BE2C (cell line): Measurements from ENCODE around the gene NBAS.

Source experiments
- DNase-seq: peaks from one replicate; pipeline ENCODE4 v3.0.0-alpha.2; 2020
- H3K27me3 ChIP-seq: fragments of 250-450 bp; sonication (Bioruptor Pico); 2 replicates; pipeline ENCODE4 v1.5.1; 2020; ENCODE audit warnings: mild to moderate bottlenecking
- H3K36me3 ChIP-seq: fragments of 250-450 bp; sonication (Bioruptor Pico); 2 replicates; pipeline ENCODE4 v1.5.1; 2020; ENCODE audit warnings: mild to moderate bottlenecking
- H3K4me1 ChIP-seq: fragments of 250-450 bp; sonication (Bioruptor Pico); 2 replicates; pipeline ENCODE4 v1.5.1; 2020
- H3K4me3 ChIP-seq: 2 replicates; pipeline ENCODE4 v1.5.1; 2011; ENCODE audit warnings: low read depth, low read length
- H3K9me3 ChIP-seq: fragments of 250-450 bp; sonication (Bioruptor Pico); 2 replicates; pipeline ENCODE4 v1.5.1; 2020
- TF ChIP-seq, protein P1 (sequence below): IDR thresholded peaks from 2 replicates; pipeline ENCODE4 v1.5.1; 2012; ENCODE audit warnings: mild to moderate bottlenecking, low read depth, low read length

Gene NBAS

DNA sequence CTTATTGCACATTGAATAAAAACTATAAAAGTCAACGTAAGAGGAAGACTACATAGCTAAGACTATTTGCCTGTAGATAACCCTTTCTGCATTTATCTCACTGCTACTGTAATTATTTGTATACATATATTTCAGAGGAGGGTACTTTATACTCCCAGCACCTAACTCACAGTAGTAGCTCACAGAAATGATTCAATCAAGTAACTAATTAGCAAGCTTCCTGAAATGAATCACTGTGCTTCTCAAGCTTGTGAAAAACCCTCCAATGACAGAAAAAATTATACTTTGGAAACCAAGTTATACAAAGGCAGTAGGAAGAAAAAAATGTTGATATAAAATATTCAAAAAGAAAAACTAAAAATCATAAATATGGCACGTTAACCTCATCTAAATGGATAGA, 124.9 kb downstream of the NBAS start:
- TF ChIP-seq, protein P1, sequence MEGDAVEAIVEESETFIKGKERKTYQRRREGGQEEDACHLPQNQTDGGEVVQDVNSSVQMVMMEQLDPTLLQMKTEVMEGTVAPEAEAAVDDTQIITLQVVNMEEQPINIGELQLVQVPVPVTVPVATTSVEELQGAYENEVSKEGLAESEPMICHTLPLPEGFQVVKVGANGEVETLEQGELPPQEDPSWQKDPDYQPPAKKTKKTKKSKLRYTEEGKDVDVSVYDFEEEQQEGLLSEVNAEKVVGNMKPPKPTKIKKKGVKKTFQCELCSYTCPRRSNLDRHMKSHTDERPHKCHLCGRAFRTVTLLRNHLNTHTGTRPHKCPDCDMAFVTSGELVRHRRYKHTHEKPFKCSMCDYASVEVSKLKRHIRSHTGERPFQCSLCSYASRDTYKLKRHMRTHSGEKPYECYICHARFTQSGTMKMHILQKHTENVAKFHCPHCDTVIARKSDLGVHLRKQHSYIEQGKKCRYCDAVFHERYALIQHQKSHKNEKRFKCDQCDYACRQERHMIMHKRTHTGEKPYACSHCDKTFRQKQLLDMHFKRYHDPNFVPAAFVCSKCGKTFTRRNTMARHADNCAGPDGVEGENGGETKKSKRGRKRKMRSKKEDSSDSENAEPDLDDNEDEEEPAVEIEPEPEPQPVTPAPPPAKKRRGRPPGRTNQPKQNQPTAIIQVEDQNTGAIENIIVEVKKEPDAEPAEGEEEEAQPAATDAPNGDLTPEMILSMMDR: no peak
- no peaks in the 10 kb centered on the region for H3K9me3 ChIP-seq
- H3K27me3 ChIP-seq: no peaks in the 10 kb centered on the region
- H3K36me3 ChIP-seq: no peaks in the 10 kb centered on the region
- no peak for DNase-seq
- H3K4me3 ChIP-seq: no peak overlapping the region
- H3K4me1 ChIP-seq: peaks cover 11% of the 10 kb centered on the region; the same call in 1 of the 2 replicates

DNA sequence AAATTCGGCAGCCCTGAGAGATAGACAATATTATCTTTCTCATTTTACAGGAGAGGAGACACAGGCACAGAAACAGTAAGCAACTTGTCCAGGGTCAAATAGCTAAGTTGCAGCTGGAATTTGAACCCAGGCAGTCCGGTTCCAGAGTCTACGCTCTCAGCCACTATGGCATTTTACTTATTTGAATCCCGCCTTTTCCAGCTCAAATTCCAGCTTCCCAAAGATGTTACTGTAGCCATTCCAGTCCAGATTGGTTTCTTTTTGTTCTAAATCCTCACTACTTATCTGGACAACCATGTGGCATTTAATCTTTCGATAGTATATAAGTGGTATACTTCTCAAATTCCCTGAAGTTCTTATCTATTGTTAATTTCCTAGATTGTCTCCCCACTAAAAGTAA, 125.7 kb downstream of the NBAS start:
- Histone ChIP-seq H3K9me3 (no peaks in the 10 kb centered on the region), H3K27me3 (no peaks in the 10 kb centered on the region), H3K36me3 (no peaks in the 10 kb centered on the region), H3K4me3 (no peak overlapping the region), H3K4me1 (peaks cover 11% of the 10 kb centered on the region; the same call in 1 of the 2 replicates)
- DNase-seq: no peak
- TF ChIP-seq, protein P1: no peak

DNA sequence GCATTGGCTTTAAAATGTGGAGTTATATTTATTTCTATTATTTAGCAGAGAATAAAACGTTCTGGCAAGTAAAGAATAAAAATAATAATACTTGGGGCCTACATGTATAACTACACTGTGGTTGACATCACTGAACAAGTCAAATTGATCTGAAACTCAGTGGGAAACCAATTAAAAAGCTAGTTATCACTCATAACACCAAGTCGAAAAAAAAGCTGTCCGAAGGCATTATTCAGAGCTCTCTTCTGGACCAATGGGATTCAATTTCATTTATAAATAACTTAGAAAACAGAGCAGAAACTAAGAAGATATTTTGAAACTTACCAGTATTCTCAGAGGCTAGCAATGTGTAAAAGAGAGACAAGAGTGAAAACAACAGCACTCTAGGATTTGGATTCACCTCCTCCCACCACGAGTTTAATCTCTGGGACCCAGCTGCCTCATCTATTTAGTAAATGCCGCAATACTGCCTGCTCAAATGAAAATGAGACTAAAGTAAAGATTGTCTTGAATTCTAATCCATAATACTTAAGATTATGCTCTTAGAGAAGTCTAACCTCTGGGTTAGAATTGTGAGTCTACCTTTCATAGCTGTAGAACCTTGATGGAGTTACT, 128.4 kb downstream of the NBAS start:
- DNase-seq: no peak
- no peaks in the 10 kb centered on the region for H3K36me3 ChIP-seq
- H3K9me3 ChIP-seq: no peaks in the 10 kb centered on the region
- TF ChIP-seq, protein P1: no peak
- H3K4me1 ChIP-seq: peaks cover 3% of the 10 kb centered on the region; the same call in 1 of the 2 replicates
- no peak overlapping the region for H3K4me3 ChIP-seq
- H3K27me3 ChIP-seq: no peaks in the 10 kb centered on the region

DNA sequence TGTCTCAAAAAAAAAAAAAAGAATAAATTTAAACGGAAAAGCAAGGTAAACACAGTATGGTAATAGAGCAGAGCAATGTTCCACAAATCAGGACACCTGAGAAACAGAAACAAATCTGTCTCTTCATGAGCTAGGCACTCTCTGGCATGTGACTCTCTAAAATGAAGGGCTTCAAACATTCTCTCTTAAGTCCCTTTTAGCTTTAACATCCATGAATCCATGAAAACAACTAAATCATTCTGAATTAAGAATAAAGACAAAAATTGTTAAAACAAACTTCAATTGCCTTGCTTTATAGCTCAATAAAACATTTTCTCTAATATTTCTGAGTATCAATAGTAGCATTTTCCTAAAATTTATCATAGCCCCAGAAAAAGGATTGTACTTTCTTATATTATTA, 132.1 kb downstream of the NBAS start:
- TF ChIP-seq, protein P1: no peak
- no peaks in the 10 kb centered on the region for H3K36me3 ChIP-seq
- H3K4me3 ChIP-seq: no peak overlapping the region
- H3K9me3 ChIP-seq: no peaks in the 10 kb centered on the region
- DNase-seq: no peak
- H3K27me3 ChIP-seq: no peaks in the 10 kb centered on the region
- no peaks in the 10 kb centered on the region for H3K4me1 ChIP-seq

DNA sequence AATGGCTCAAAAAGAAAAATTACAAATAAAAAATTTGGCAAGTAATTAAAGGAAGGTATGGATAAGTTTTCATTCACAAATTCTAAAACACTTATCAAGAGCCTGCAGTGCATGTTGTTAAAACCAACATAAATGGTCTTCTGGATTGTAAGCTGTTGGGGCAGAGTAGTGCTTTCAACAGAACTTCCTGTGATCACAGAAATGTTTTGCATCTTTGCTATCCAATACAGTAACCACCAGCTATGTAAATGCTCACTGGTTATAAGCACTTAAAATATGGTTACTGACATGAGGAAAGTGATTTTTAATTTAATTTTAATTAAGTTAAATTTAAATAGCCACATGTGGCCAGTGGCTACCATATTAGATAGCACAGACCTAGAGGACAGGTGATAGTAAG, 133.1 kb downstream of the NBAS start:
- TF ChIP-seq, protein P1: no peak
- no peaks in the 10 kb centered on the region for H3K27me3 ChIP-seq
- no peaks in the 10 kb centered on the region for H3K36me3 ChIP-seq
- H3K4me1 ChIP-seq: no peaks in the 10 kb centered on the region
- no peak overlapping the region for H3K4me3 ChIP-seq
- H3K9me3 ChIP-seq: no peaks in the 10 kb centered on the region
- DNase-seq: no peak

DNA sequence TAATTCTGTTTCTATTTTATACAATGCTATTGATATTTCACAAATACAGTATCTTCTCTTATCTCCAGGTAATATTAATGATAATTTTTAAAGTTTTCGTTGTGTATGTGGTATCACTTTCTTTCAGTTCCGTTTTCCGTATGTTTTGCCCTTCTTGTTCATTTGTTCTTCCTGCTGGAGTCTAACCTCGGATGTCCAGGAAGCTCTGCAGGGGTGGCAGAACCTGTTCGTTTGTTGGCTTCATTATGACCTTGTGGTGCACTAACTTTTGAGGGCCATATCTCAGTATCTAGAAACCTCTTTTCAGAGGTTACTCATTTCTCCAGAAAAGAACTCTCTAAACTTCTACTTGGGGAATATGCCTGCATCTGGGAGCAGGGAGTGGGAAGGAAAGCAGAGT, 134.5 kb downstream of the NBAS start:
- H3K4me1 ChIP-seq: no peaks in the 10 kb centered on the region
- no peaks in the 10 kb centered on the region for H3K36me3 ChIP-seq
- TF ChIP-seq, protein P1: no peak
- no peak overlapping the region for H3K4me3 ChIP-seq
- no peak for DNase-seq
- no peaks in the 10 kb centered on the region for H3K27me3 ChIP-seq
- no peaks in the 10 kb centered on the region for H3K9me3 ChIP-seq
